Measurements from ENCODE around the gene MED26.

MED26 gene

GRCh38 chr19:16605553-16605994 lies 22.4 kb downstream of the MED26 start:
- DNase-seq (ENCODE audit: low read depth in 2 of 2): no peak
- TF ChIP-seq CTCF (IDR thresholded peaks at IDR 0.05; ENCODE audit: low read depth, low read length): no peak
- H3K4me3 ChIP-seq (replicated peaks in 1 of 2; ENCODE audit: low read depth in 2 of 2, low read length in 2 of 2): no peak overlapping the region

GRCh38 chr19:16605115-16605514 lies 22.9 kb downstream of the MED26 start:
- no peak for DNase-seq (ENCODE audit: low read depth in 2 of 2)

GRCh38 chr19:16604615-16605014 lies 23.4 kb downstream of the MED26 start:
- H3K4me3 ChIP-seq (replicated peaks in 1 of 2; ENCODE audit: low read depth in 2 of 2, low read length in 2 of 2): no peak overlapping the region
- no peak for DNase-seq (ENCODE audit: low read depth in 2 of 2)
- TF ChIP-seq CTCF (IDR thresholded peaks at IDR 0.05; ENCODE audit: low read depth, low read length): no peak

More at GRCh38 chr19:16605115-16605514, 22.9 kb downstream of the MED26 start:
- TF ChIP-seq CTCF (IDR thresholded peaks at IDR 0.05; ENCODE audit: low read depth, low read length): no peak
- no peak overlapping the region for H3K4me3 ChIP-seq (replicated peaks in 1 of 2; ENCODE audit: low read depth in 2 of 2, low read length in 2 of 2)

GRCh38 chr19:16603090-16603489 lies 24.9 kb downstream of the MED26 start:
- TF ChIP-seq CTCF (IDR thresholded peaks at IDR 0.05; ENCODE audit: low read depth, low read length): no peak
- peak in 1 of 2 donors; percentile 26 for DNase-seq (ENCODE audit: low read depth in 2 of 2)
- no peak overlapping the region for H3K4me3 ChIP-seq (replicated peaks in 1 of 2; ENCODE audit: low read depth in 2 of 2, low read length in 2 of 2)

GRCh38 chr19:16601378-16602052 lies 26.5 kb downstream of the MED26 start:
- H3K4me3 ChIP-seq (replicated peaks in 1 of 2; ENCODE audit: low read depth in 2 of 2, low read length in 2 of 2): no peak overlapping the region
- no peak for TF ChIP-seq CTCF (IDR thresholded peaks at IDR 0.05; ENCODE audit: low read depth, low read length)
- no peak for DNase-seq (ENCODE audit: low read depth in 2 of 2)

GRCh38 chr19:16600824-16601223 lies 27.2 kb downstream of the MED26 start:
- TF ChIP-seq CTCF (IDR thresholded peaks at IDR 0.05; ENCODE audit: low read depth, low read length): no peak
- no peak for DNase-seq (ENCODE audit: low read depth in 2 of 2)
- no peak overlapping the region for H3K4me3 ChIP-seq (replicated peaks in 1 of 2; ENCODE audit: low read depth in 2 of 2, low read length in 2 of 2)

Data from cardiac fibroblast (primary cell).